RWPE2 (cell line): ENCODE results near the gene PAFAH2.

ENCODE experiments used
- ATAC-seq: fragments of 200-7000 bp; cut with Tn5 transposase; 3 replicates; pipeline ENCODE4 v1.9.1; 2021; ENCODE audit warnings: low read depth
- DNase-seq: peaks from one replicate; pipeline ENCODE4 v3.0.0-alpha.2; 2020; ENCODE audit warnings: low spot score
- H3K27ac ChIP-seq: fragments of 450-650 bp; 2 replicates; pipeline ENCODE4 v1.5.1; 2017; ENCODE audit warnings: mild to moderate bottlenecking; ENCODE audit not compliant: poor library complexity, severe bottlenecking
- H3K27me3 ChIP-seq: fragments of 250-450 bp; sonication (Bioruptor Pico); 2 replicates; pipeline ENCODE4 v1.5.1; 2021; ENCODE audit warnings: mild to moderate bottlenecking, moderate library complexity; ENCODE audit not compliant: insufficient read depth, poor library complexity, severe bottlenecking
- H3K36me3 ChIP-seq: fragments of 250-450 bp; sonication (Bioruptor Pico); 2 replicates; pipeline ENCODE4 v1.5.1; 2020; ENCODE audit warnings: low read depth, mild to moderate bottlenecking, moderate library complexity
- H3K4me1 ChIP-seq: fragments of 250-450 bp; sonication (Bioruptor Pico); 2 replicates; pipeline ENCODE4 v1.5.1; 2021; ENCODE audit warnings: mild to moderate bottlenecking, moderate library complexity; ENCODE audit not compliant: insufficient read depth, poor library complexity, severe bottlenecking
- H3K4me3 ChIP-seq: fragments of 250-450 bp; sonication (Bioruptor Pico); 2 replicates; pipeline ENCODE4 v1.5.1; 2021; ENCODE audit warnings: mild to moderate bottlenecking, moderate library complexity; ENCODE audit not compliant: severe bottlenecking
- H3K9me3 ChIP-seq: fragments of 250-450 bp; sonication (Bioruptor Pico); 2 replicates; pipeline ENCODE4 v1.5.1; 2021; ENCODE audit warnings: mild to moderate bottlenecking, moderate library complexity; ENCODE audit not compliant: severe bottlenecking
- TF ChIP-seq, protein P1 (sequence below): fragments of 450-650 bp; IDR thresholded peaks from one replicate; pipeline ENCODE4 v1.5.1; 2017; ENCODE audit warnings: mild to moderate bottlenecking, moderate library complexity; ENCODE audit not compliant: poor library complexity, severe bottlenecking

Gene PAFAH2

GRCh38 chr1:25977801-25978200 is 20.1 kb downstream of the PAFAH2 start:
- no peak for ATAC-seq
- peaks cover 49% of the 10 kb centered on the region for H3K36me3 ChIP-seq
- TF ChIP-seq, protein P1, sequence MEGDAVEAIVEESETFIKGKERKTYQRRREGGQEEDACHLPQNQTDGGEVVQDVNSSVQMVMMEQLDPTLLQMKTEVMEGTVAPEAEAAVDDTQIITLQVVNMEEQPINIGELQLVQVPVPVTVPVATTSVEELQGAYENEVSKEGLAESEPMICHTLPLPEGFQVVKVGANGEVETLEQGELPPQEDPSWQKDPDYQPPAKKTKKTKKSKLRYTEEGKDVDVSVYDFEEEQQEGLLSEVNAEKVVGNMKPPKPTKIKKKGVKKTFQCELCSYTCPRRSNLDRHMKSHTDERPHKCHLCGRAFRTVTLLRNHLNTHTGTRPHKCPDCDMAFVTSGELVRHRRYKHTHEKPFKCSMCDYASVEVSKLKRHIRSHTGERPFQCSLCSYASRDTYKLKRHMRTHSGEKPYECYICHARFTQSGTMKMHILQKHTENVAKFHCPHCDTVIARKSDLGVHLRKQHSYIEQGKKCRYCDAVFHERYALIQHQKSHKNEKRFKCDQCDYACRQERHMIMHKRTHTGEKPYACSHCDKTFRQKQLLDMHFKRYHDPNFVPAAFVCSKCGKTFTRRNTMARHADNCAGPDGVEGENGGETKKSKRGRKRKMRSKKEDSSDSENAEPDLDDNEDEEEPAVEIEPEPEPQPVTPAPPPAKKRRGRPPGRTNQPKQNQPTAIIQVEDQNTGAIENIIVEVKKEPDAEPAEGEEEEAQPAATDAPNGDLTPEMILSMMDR: no peak

GRCh38 chr1:25973610-25974321 is 24.1 kb downstream of the PAFAH2 start:
- TF ChIP-seq, protein P1: no peak
- H3K27ac ChIP-seq: no peak overlapping the region
- H3K4me3 ChIP-seq: no peak overlapping the region
- H3K9me3 ChIP-seq: no peaks in the 10 kb centered on the region
- ATAC-seq (no peak), DNase-seq (no peak)
- no peaks in the 10 kb centered on the region for H3K4me1 ChIP-seq
- H3K36me3 ChIP-seq: peaks cover 35% of the 10 kb centered on the region
- H3K27me3 ChIP-seq: no peaks in the 10 kb centered on the region

More at GRCh38 chr1:25977801-25978200, 20.1 kb downstream of the PAFAH2 start:
- H3K27me3 ChIP-seq: no peaks in the 10 kb centered on the region
- no peak overlapping the region for H3K4me3 ChIP-seq
- no peak for DNase-seq
- H3K4me1 ChIP-seq: no peaks in the 10 kb centered on the region
- H3K9me3 ChIP-seq: no peaks in the 10 kb centered on the region
- H3K27ac ChIP-seq: no peak overlapping the region

GRCh38 chr1:25971811-25972180 is 26.1 kb downstream of the PAFAH2 start:
- TF ChIP-seq, protein P1: no peak
- Histone ChIP-seq H3K4me1 (no peaks in the 10 kb centered on the region), H3K27me3 (no peaks in the 10 kb centered on the region), H3K36me3 (peaks cover 32% of the 10 kb centered on the region), H3K9me3 (no peaks in the 10 kb centered on the region), H3K27ac (no peak overlapping the region), H3K4me3 (no peak overlapping the region)
- DNase-seq: no peak
- no peak for ATAC-seq

- TF ChIP-seq, protein P1: no peak
- Histone ChIP-seq H3K4me3 (no peak overlapping the region), H3K27me3 (no peaks in the 10 kb centered on the region), H3K9me3 (no peaks in the 10 kb centered on the region), H3K27ac (no peak overlapping the region), H3K36me3 (peaks cover 29% of the 10 kb centered on the region), H3K4me1 (no peaks in the 10 kb centered on the region)
- no peak for ATAC-seq
- DNase-seq: no peak
Observed at GRCh38 chr1:25971066-25971810, 26.6 kb downstream of the PAFAH2 start.

- Histone ChIP-seq H3K36me3 (peaks cover 14% of the 10 kb centered on the region), H3K27ac (no peak overlapping the region), H3K4me3 (no peak overlapping the region), H3K4me1 (no peaks in the 10 kb centered on the region), H3K27me3 (no peaks in the 10 kb centered on the region), H3K9me3 (no peaks in the 10 kb centered on the region)
- TF ChIP-seq, protein P1: no peak
- ATAC-seq: no peak
- no peak for DNase-seq
Observed at GRCh38 chr1:25967308-25967707, 30.6 kb downstream of the PAFAH2 start.
